ENCODE measurements around the gene DPYSL4. TPM values are rescaled to one million over a fixed set of nuclear protein-coding genes. Genes with fewer than 3 reads are reported as not detected.

Gene DPYSL4
- 18.5 TPM for polyA plus RNA-seq (2013, experiment 1 of 2)
- 17.0 TPM for polyA plus RNA-seq (2013, experiment 2 of 2)

- 0 to 1% methylated on average over 54 to 65 of the region's 109 CpGs for WGBS, 2 experiments (ENCODE audit: insufficient coverage in 2 of 2)
- Histone ChIP-seq H3K4me1 (ENCODE audit: control insufficient read depth, insufficient read depth, low read length, poor library complexity, severe bottlenecking) (no peaks in the 10 kb centered on the region), H3K4me3 (ENCODE audit: extremely low read depth, insufficient read depth, low read length, poor library complexity, severe bottlenecking) (peak within 1 kb of the TSS; percentile 54), H3K36me3 (ENCODE audit: control insufficient read depth, insufficient read depth, low read length) (no peaks in the 10 kb centered on the region), H3K9me3 (ENCODE audit: control insufficient read depth, low read length) (no peaks in the 10 kb centered on the region), H3K27ac (ENCODE audit: low read depth, low read length, severe bottlenecking) (no peak within 1 kb of the TSS)
These were observed at the start of gene DPYSL4 for GRCh38 chr10:132186488-132187429. TSS of gene DPYSL4 (plus strand) at chr10:132186948. CDS start at chr10:132187064, 116 bp downstream.

DNA sequence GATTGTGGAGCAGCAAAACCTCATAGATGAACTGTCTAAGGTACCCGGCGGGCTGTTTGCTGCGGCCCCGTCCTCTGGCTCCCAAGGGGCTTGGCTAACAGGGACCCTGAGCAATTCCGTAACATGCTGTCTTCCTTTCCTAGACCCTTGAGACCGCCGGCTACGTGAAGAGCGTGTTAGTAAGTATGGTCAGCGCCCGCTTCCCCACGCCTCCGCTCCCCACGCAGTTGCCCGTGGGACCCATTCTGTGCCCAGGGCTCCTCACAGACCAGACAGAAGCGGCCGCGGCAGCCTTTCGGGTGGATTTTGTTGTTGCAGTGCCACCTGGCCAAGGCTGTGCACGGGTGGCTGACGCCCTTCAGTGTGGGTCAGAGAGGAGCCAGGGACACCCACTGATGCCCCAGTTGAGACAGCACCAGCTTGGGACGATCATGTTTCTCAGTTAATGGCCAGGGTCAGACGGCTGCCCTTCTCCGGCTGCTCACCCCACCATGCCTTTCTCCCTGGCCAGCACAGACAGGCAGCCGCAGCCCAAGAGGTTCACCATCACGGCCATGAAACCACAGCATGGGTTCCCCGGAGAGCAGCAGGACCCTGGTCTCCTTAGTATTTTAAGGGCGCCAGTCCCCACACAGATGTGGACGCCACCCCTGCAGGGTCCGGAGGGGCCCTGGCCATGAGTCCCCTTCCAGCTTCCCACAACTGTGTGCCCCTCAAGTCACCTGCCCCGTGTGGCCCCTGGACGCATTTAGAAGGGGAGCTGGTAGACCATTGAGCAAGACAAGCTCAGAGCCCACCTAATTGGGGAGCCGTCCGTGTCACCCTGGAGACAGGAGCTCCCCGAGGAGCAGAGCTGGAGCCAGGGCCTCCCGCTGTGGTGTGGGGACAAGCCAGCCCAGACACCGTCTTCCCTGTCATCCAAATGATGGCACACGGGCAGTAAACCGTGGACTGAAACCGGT lies 49.4 kb upstream of the DPYSL4 start:
- no peak overlapping the region for H3K4me3 ChIP-seq (ENCODE audit: extremely low read depth, insufficient read depth, low read length, poor library complexity, severe bottlenecking)
- H3K27ac ChIP-seq (ENCODE audit: low read depth, low read length, severe bottlenecking): no peak overlapping the region
- peaks cover 4% of the 10 kb centered on the region for H3K4me1 ChIP-seq (ENCODE audit: control insufficient read depth, insufficient read depth, low read length, poor library complexity, severe bottlenecking)
- no peaks in the 10 kb centered on the region for H3K9me3 ChIP-seq (ENCODE audit: control insufficient read depth, low read length)
- no peaks in the 10 kb centered on the region for H3K36me3 ChIP-seq (ENCODE audit: control insufficient read depth, insufficient read depth, low read length)
- WGBS, 2 experiments (ENCODE audit: insufficient coverage in 2 of 2): 91 to 92% methylated on average over 35 to 40 of the region's 40 CpGs

GRCh38 chr10:132138133-132138532 lies 48.6 kb upstream of the DPYSL4 start:
- 92 to 99% methylated on average over 22 to 24 of the region's 40 CpGs for WGBS, 2 experiments (ENCODE audit: insufficient coverage in 2 of 2)
- no peaks in the 10 kb centered on the region for H3K4me1 ChIP-seq (ENCODE audit: control insufficient read depth, insufficient read depth, low read length, poor library complexity, severe bottlenecking)
- no peak overlapping the region for H3K4me3 ChIP-seq (ENCODE audit: extremely low read depth, insufficient read depth, low read length, poor library complexity, severe bottlenecking)
- H3K36me3 ChIP-seq (ENCODE audit: control insufficient read depth, insufficient read depth, low read length): no peaks in the 10 kb centered on the region
- H3K9me3 ChIP-seq (ENCODE audit: control insufficient read depth, low read length): no peaks in the 10 kb centered on the region
- H3K27ac ChIP-seq (ENCODE audit: low read depth, low read length, severe bottlenecking): no peak overlapping the region

GRCh38 chr10:132138596-132138995 lies 48.2 kb upstream of the DPYSL4 start:
- Histone ChIP-seq H3K9me3 (ENCODE audit: control insufficient read depth, low read length) (no peaks in the 10 kb centered on the region), H3K36me3 (ENCODE audit: control insufficient read depth, insufficient read depth, low read length) (no peaks in the 10 kb centered on the region), H3K27ac (ENCODE audit: low read depth, low read length, severe bottlenecking) (no peak overlapping the region), H3K4me1 (ENCODE audit: control insufficient read depth, insufficient read depth, low read length, poor library complexity, severe bottlenecking) (no peaks in the 10 kb centered on the region), H3K4me3 (ENCODE audit: extremely low read depth, insufficient read depth, low read length, poor library complexity, severe bottlenecking) (no peak overlapping the region)
- WGBS, 2 experiments (ENCODE audit: insufficient coverage in 2 of 2): 93 to 94% methylated on average over 9 to 11 of the region's 12 CpGs

DNA sequence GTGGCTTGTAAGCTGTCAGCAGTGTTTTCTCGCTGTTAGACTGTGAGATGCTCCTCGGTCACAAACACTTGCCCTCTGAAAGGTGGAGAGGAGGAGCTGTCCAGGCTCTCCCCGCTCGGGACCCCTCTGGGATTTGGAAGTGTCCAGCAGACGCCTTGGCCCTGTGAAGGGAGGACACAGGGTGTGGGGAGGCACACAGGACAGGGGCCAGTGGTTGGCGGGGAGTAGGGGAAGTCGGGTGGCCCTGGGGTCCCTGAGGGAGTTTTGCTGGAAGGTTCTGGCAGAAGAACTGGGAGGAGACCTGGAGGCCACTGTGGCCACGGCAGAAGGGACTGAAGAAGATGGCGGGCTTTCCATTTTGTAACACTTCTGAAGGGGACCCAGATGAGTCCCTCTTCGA lies 47.2 kb upstream of the DPYSL4 start:
- H3K4me3 ChIP-seq (ENCODE audit: extremely low read depth, insufficient read depth, low read length, poor library complexity, severe bottlenecking): no peak overlapping the region

GRCh38 chr10:132140167-132140925 lies 46.4 kb upstream of the DPYSL4 start:
- WGBS, 2 experiments (ENCODE audit: insufficient coverage in 2 of 2): 92 to 93% methylated on average over 30 to 38 of the region's 42 CpGs
- no peaks in the 10 kb centered on the region for H3K4me1 ChIP-seq (ENCODE audit: control insufficient read depth, insufficient read depth, low read length, poor library complexity, severe bottlenecking)
- no peaks in the 10 kb centered on the region for H3K36me3 ChIP-seq (ENCODE audit: control insufficient read depth, insufficient read depth, low read length)
- no peak overlapping the region for H3K27ac ChIP-seq (ENCODE audit: low read depth, low read length, severe bottlenecking)
- no peaks in the 10 kb centered on the region for H3K9me3 ChIP-seq (ENCODE audit: control insufficient read depth, low read length)
- H3K4me3 ChIP-seq (ENCODE audit: extremely low read depth, insufficient read depth, low read length, poor library complexity, severe bottlenecking): no peak overlapping the region

More for the DNA sequence above, 47.2 kb upstream of the DPYSL4 start:
- H3K36me3 ChIP-seq (ENCODE audit: control insufficient read depth, insufficient read depth, low read length): no peaks in the 10 kb centered on the region
- no peaks in the 10 kb centered on the region for H3K4me1 ChIP-seq (ENCODE audit: control insufficient read depth, insufficient read depth, low read length, poor library complexity, severe bottlenecking)
- 90 to 91% methylated on average over 10 of the region's 10 CpGs for whole genome bisulfite sequencing, 2 experiments (ENCODE audit: insufficient coverage in 2 of 2)
- H3K27ac ChIP-seq (ENCODE audit: low read depth, low read length, severe bottlenecking): no peak overlapping the region
- no peaks in the 10 kb centered on the region for H3K9me3 ChIP-seq (ENCODE audit: control insufficient read depth, low read length)

- whole genome bisulfite sequencing, 2 experiments (ENCODE audit: insufficient coverage in 2 of 2): 78 to 93% methylated on average over 6 of the region's 7 CpGs
- H3K27ac ChIP-seq (ENCODE audit: low read depth, low read length, severe bottlenecking): no peak overlapping the region
- no peaks in the 10 kb centered on the region for H3K9me3 ChIP-seq (ENCODE audit: control insufficient read depth, low read length)
- H3K36me3 ChIP-seq (ENCODE audit: control insufficient read depth, insufficient read depth, low read length): no peaks in the 10 kb centered on the region
- H3K4me1 ChIP-seq (ENCODE audit: control insufficient read depth, insufficient read depth, low read length, poor library complexity, severe bottlenecking): no peaks in the 10 kb centered on the region
- no peak overlapping the region for H3K4me3 ChIP-seq (ENCODE audit: extremely low read depth, insufficient read depth, low read length, poor library complexity, severe bottlenecking)
These were observed 45.7 kb upstream of the DPYSL4 start for GRCh38 chr10:132141076-132141475.

- Histone ChIP-seq H3K9me3 (ENCODE audit: control insufficient read depth, low read length) (no peaks in the 10 kb centered on the region), H3K27ac (ENCODE audit: low read depth, low read length, severe bottlenecking) (no peak overlapping the region), H3K4me1 (ENCODE audit: control insufficient read depth, insufficient read depth, low read length, poor library complexity, severe bottlenecking) (no peaks in the 10 kb centered on the region), H3K4me3 (ENCODE audit: extremely low read depth, insufficient read depth, low read length, poor library complexity, severe bottlenecking) (no peak overlapping the region), H3K36me3 (ENCODE audit: control insufficient read depth, insufficient read depth, low read length) (no peaks in the 10 kb centered on the region)
- WGBS, 2 experiments (ENCODE audit: insufficient coverage in 2 of 2): 93 to 96% methylated on average over 22 to 26 of the region's 32 CpGs
These were observed 45.0 kb upstream of the DPYSL4 start for GRCh38 chr10:132141526-132142395.

- Histone ChIP-seq H3K9me3 (ENCODE audit: control insufficient read depth, low read length) (no peaks in the 10 kb centered on the region), H3K4me3 (ENCODE audit: extremely low read depth, insufficient read depth, low read length, poor library complexity, severe bottlenecking) (no peak overlapping the region), H3K4me1 (ENCODE audit: control insufficient read depth, insufficient read depth, low read length, poor library complexity, severe bottlenecking) (no peaks in the 10 kb centered on the region), H3K36me3 (ENCODE audit: control insufficient read depth, insufficient read depth, low read length) (no peaks in the 10 kb centered on the region), H3K27ac (ENCODE audit: low read depth, low read length, severe bottlenecking) (no peak overlapping the region)
- 24 to 59% methylated on average over 15 of the region's 33 CpGs for WGBS, 2 experiments (ENCODE audit: insufficient coverage in 2 of 2)
These were observed 44.2 kb upstream of the DPYSL4 start for GRCh38 chr10:132142396-132143161.
